ENCODE data around the gene NECTIN1.

GRCh38 chr11:119691020-119691666 is 37.9 kb downstream of the NECTIN1 start:
- TF ChIP-seq, protein P1, sequence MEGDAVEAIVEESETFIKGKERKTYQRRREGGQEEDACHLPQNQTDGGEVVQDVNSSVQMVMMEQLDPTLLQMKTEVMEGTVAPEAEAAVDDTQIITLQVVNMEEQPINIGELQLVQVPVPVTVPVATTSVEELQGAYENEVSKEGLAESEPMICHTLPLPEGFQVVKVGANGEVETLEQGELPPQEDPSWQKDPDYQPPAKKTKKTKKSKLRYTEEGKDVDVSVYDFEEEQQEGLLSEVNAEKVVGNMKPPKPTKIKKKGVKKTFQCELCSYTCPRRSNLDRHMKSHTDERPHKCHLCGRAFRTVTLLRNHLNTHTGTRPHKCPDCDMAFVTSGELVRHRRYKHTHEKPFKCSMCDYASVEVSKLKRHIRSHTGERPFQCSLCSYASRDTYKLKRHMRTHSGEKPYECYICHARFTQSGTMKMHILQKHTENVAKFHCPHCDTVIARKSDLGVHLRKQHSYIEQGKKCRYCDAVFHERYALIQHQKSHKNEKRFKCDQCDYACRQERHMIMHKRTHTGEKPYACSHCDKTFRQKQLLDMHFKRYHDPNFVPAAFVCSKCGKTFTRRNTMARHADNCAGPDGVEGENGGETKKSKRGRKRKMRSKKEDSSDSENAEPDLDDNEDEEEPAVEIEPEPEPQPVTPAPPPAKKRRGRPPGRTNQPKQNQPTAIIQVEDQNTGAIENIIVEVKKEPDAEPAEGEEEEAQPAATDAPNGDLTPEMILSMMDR (conservative IDR thresholded peaks at IDR 0.05 in 1 of 2, IDR thresholded peaks at IDR 0.05 in 1 of 2; ENCODE audit: extremely low read depth in 1 of 2, insufficient read depth in 1 of 2, low read depth in 1 of 2, low read length in 2 of 2): peak; percentile 37 to 53
- TF ChIP-seq EZH2 (IDR thresholded peaks at IDR 0.05; ENCODE audit: borderline replicate concordance, low read length): no peak
